ENCODE measurements around the gene MUC16. TPM values are rescaled to one million over a fixed set of nuclear protein-coding genes. Genes with fewer than 3 reads are reported as not detected.

Gene MUC16
- total RNA-seq, 1 donor from 2014 or later = under 0.01 TPM

- Histone ChIP-seq H3K27ac (no peak overlapping the region), H3K27me3 (no peaks in the 10 kb centered on the region), H3K4me3 (no peak overlapping the region), H3K9me3 (no peaks in the 10 kb centered on the region), H3K4me1 (no peaks in the 10 kb centered on the region), H3K36me3 (no peaks in the 10 kb centered on the region)
- intact Hi-C loops (cut with DNase I) = no loop called here
- DNase-seq (ENCODE audit: extremely low spot score in 2 of 2) = no peak
- TF ChIP-seq POLR2AphosphoS5 (IDR thresholded peaks at IDR 0.05; ENCODE audit: insufficient read depth in 1 of 2, low read depth in 1 of 2) = no peak
- no peak for TF ChIP-seq CTCF (IDR thresholded peaks at IDR 0.05)
- no peak for TF ChIP-seq POLR2A (IDR thresholded peaks at IDR 0.05)
Observed at GRCh38 chr19:9041023-9041422, 30.8 kb upstream of the MUC16 start.

GRCh38 chr19:9040131-9040530 lies 29.9 kb upstream of the MUC16 start:
- intact Hi-C loops (cut with DNase I) = no loop called here
- Histone ChIP-seq H3K9me3 (no peaks in the 10 kb centered on the region), H3K27me3 (no peaks in the 10 kb centered on the region)

GRCh38 chr19:9039728-9040127 lies 29.5 kb upstream of the MUC16 start:
- Histone ChIP-seq H3K4me1 (no peaks in the 10 kb centered on the region), H3K27me3 (no peaks in the 10 kb centered on the region), H3K4me3 (no peak overlapping the region), H3K36me3 (no peaks in the 10 kb centered on the region), H3K9me3 (no peaks in the 10 kb centered on the region), H3K27ac (no peak overlapping the region)
- DNase-seq (ENCODE audit: extremely low spot score in 2 of 2) = no peak
- TF ChIP-seq CTCF (IDR thresholded peaks at IDR 0.05) (no peak), POLR2A (IDR thresholded peaks at IDR 0.05) (no peak), POLR2AphosphoS5 (IDR thresholded peaks at IDR 0.05; ENCODE audit: insufficient read depth in 1 of 2, low read depth in 1 of 2) (no peak)
- intact Hi-C loops (cut with DNase I) = no loop called here

More at GRCh38 chr19:9040131-9040530, 29.9 kb upstream of the MUC16 start:
- TF ChIP-seq POLR2AphosphoS5 (IDR thresholded peaks at IDR 0.05; ENCODE audit: insufficient read depth in 1 of 2, low read depth in 1 of 2) (no peak), CTCF (IDR thresholded peaks at IDR 0.05) (no peak), POLR2A (IDR thresholded peaks at IDR 0.05) (no peak)
- no peak for DNase-seq (ENCODE audit: extremely low spot score in 2 of 2)
- Histone ChIP-seq H3K27ac (no peak overlapping the region), H3K4me1 (no peaks in the 10 kb centered on the region), H3K4me3 (no peak overlapping the region), H3K36me3 (no peaks in the 10 kb centered on the region)

GRCh38 chr19:9037400-9038062 lies 27.3 kb upstream of the MUC16 start:
- H3K27ac ChIP-seq = no peak overlapping the region

More at GRCh38 chr19:9037400-9038062, 27.3 kb upstream of the MUC16 start:
- DNase-seq (ENCODE audit: extremely low spot score in 2 of 2) = no peak
- no peaks in the 10 kb centered on the region for H3K27me3 ChIP-seq
- TF ChIP-seq POLR2A (IDR thresholded peaks at IDR 0.05) (no peak), POLR2AphosphoS5 (IDR thresholded peaks at IDR 0.05; ENCODE audit: insufficient read depth in 1 of 2, low read depth in 1 of 2) (no peak), CTCF (IDR thresholded peaks at IDR 0.05) (no peak)
- H3K4me3 ChIP-seq = no peak overlapping the region
- H3K9me3 ChIP-seq = no peaks in the 10 kb centered on the region
- no peaks in the 10 kb centered on the region for H3K36me3 ChIP-seq
- H3K4me1 ChIP-seq = no peaks in the 10 kb centered on the region
- intact Hi-C loops (cut with DNase I) = no loop called here
